Liver (tissue), 9 donors: ENCODE results near the gene ATAD3C. TPM values are rescaled to one million over a fixed set of nuclear protein-coding genes. Genes with fewer than 3 reads are reported as not detected.

ENCODE experiments used
- DNase-seq: peaks from one replicate; pipeline ENCODE4 v3.0.0-alpha.2; 2017; ENCODE audit warnings: low spot score
- H3K27ac ChIP-seq, 2 donors: one replicate each; pipeline ENCODE4 v1.7.0; 2013; ENCODE audit warnings: inconsistent platforms in 2 of 2, low read length in 2 of 2, control low read depth in 1 of 2, low read depth in 1 of 2, mild to moderate bottlenecking in 1 of 2
- H3K27me3 ChIP-seq, 4 donors: one replicate each; pipeline versions ENCODE4 v1.6.1 to v1.7.0; 2013; ENCODE audit warnings: low read length in 3 of 4, inconsistent platforms in 1 of 4, mild to moderate bottlenecking in 1 of 4, moderate library complexity in 1 of 4; ENCODE audit not compliant: control insufficient read depth in 4 of 4, insufficient read depth in 4 of 4
- H3K36me3 ChIP-seq, 4 donors: one replicate each; pipeline versions ENCODE4 v1.6.1 to v1.7.0; 2013; ENCODE audit warnings: low read length in 3 of 4, mild to moderate bottlenecking in 3 of 4, low read depth in 1 of 4, moderate library complexity in 1 of 4; ENCODE audit not compliant: control insufficient read depth in 4 of 4, insufficient read depth in 3 of 4
- H3K4me1 ChIP-seq, 4 donors: one replicate each; pipeline versions ENCODE4 v1.6.1 to v1.7.0; 2013; ENCODE audit warnings: low read length in 3 of 4, mild to moderate bottlenecking in 3 of 4, moderate library complexity in 1 of 4; ENCODE audit not compliant: control insufficient read depth in 4 of 4, insufficient read depth in 4 of 4
- H3K4me3 ChIP-seq, 3 donors: one replicate each; pipeline versions ENCODE4 v1.6.1 to v1.7.0; 2013; ENCODE audit warnings: low read length in 3 of 3, control low read depth in 1 of 3, low read depth in 1 of 3, mild to moderate bottlenecking in 1 of 3
- H3K9ac ChIP-seq, 2 donors: one replicate each; pipeline ENCODE4 v1.7.0; 2013; ENCODE audit warnings: low read length in 2 of 2, mild to moderate bottlenecking in 2 of 2, moderate library complexity in 2 of 2, control low read depth in 1 of 2, low read depth in 1 of 2
- H3K9me3 ChIP-seq, 4 donors: one replicate each; pipeline versions ENCODE4 v1.6.1 to v1.7.0; 2013; ENCODE audit warnings: low read length in 3 of 4; ENCODE audit not compliant: control insufficient read depth in 4 of 4
- ATF3 ChIP-seq: IDR thresholded peaks from 2 replicates; pipeline ENCODE4 v1.6.1; 2016; ENCODE audit warnings: antibody characterized with exemption
- CTCF ChIP-seq: fragments of 150-350 bp; IDR thresholded peaks from 2 replicates; pipeline ENCODE4 v1.5.1; 2017; ENCODE audit warnings: improper control_type of control experiment, low read depth, low read length; ENCODE audit not compliant: missing input control
- EGR1 ChIP-seq, 2 donors: IDR thresholded peaks; 2 replicates each; pipeline ENCODE4 v1.6.1; 2016 to 2018; ENCODE audit warnings: antibody characterized with exemption in 2 of 2, low read depth in 2 of 2
- FOXA2 ChIP-seq: IDR thresholded peaks from 2 replicates; pipeline ENCODE4 v1.6.1; 2016; ENCODE audit warnings: antibody characterized with exemption
- GABPA ChIP-seq, 2 donors: IDR thresholded peaks in 1 of 2; conservative IDR thresholded peaks in 1 of 2; 2 replicates each; pipeline ENCODE4 v1.6.1; 2016; ENCODE audit warnings: antibody characterized with exemption in 2 of 2, mild to moderate bottlenecking in 1 of 2, moderate library complexity in 1 of 2
- HNF4A ChIP-seq, 2 donors: conservative IDR thresholded peaks; 2 replicates each; pipeline ENCODE4 v1.6.1; 2016; ENCODE audit warnings: antibody characterized with exemption in 2 of 2, mild to moderate bottlenecking in 2 of 2
- HNF4G ChIP-seq: IDR thresholded peaks from 2 replicates; pipeline ENCODE4 v1.6.1; 2016; ENCODE audit warnings: antibody characterized with exemption
- RAD21 ChIP-seq, 2 donors: IDR thresholded peaks; 2 replicates each; pipeline ENCODE4 v1.6.1; 2016; ENCODE audit warnings: antibody characterized with exemption in 2 of 2, mild to moderate bottlenecking in 2 of 2
- REST ChIP-seq: IDR thresholded peaks from 2 replicates; pipeline ENCODE4 v1.6.1; 2016; ENCODE audit warnings: antibody characterized with exemption, mild to moderate bottlenecking
- RXRA ChIP-seq, 2 donors: IDR thresholded peaks; 2 replicates each; pipeline ENCODE4 v1.6.1; 2017 to 2018; ENCODE audit warnings: antibody characterized with exemption in 2 of 2, mild to moderate bottlenecking in 1 of 2
- SP1 ChIP-seq: IDR thresholded peaks from 2 replicates; pipeline ENCODE4 v1.6.1; 2018; ENCODE audit warnings: antibody characterized with exemption, mild to moderate bottlenecking
- YY1 ChIP-seq: IDR thresholded peaks from 2 replicates; pipeline ENCODE4 v1.6.1; 2016; ENCODE audit warnings: antibody characterized with exemption, mild to moderate bottlenecking
- WGBS: extraction: QIAGEN DNeasy Blood & Tissue Kit; methylation state at CpG from one replicate; pipeline ENCODE4 v1.1.7; 2013; 5-methylcytosine and 5-hydroxymethylcytosine counted together
- polyA plus RNA-seq, 2 donors: library from polyadenylated mRNA; stranded (reverse) in 1 of 2; unstranded in 1 of 2; fragments of 200-250 nt in 1 of 2; fragments of >200 nt in 1 of 2; fragmentation: Nextera tagmentation in 1 of 2; extraction: Ambion mirVana in 1 of 2; gene quantifications; one replicate each; pipeline versions ENCODE4 v1.2.1 to v1.2.3, GENCODE V29; 2013 to 2015
- total RNA-seq, 2 donors: library from RNA; depleted of rRNA; stranded (reverse); fragments of >200 nt; gene quantifications; one replicate each; pipeline ENCODE4 v1.2.3, GENCODE V29; 2014
- donor health status: healthy.
- donor health status: healthy.
- donor health status: healthy.
- donor health status: healthy.
- donor health status: healthy.

The ATAD3C gene
- total and polyA plus RNA-seq, 4 donors, result 0.19 to 4.8 (median 0.88) TPM

GRCh38 chr1:1437033-1437903 lies 12.2 kb upstream of the ATAD3C start:
- peak overlapping the region; percentile 38 to 62 for H3K27ac ChIP-seq
- H3K27me3 ChIP-seq, result no peaks in the 10 kb centered on the region
- no peak for DNase-seq
- peaks cover 0 to 3% (median 0%) of the 10 kb centered on the region in 4 donors for H3K36me3 ChIP-seq
- peaks cover 32 to 79% (median 61%) of the 10 kb centered on the region in 4 donors for H3K4me1 ChIP-seq
- WGBS, result 65% methylated on average over 31 of the region's 31 CpGs
- H3K9me3 ChIP-seq, result no peaks in the 10 kb centered on the region
- no peak for TF ChIP-seq FOXA2
- TF ChIP-seq HNF4G, result no peak
- TF ChIP-seq GABPA (IDR thresholded peaks at IDR 0.05 in 1 of 2, conservative IDR thresholded peaks at IDR 0.05 in 1 of 2), result peak in 1 of 2 donors; percentile 18
- TF ChIP-seq EGR1 (IDR thresholded peaks at IDR 0.05; ENCODE audit: low read depth in 2 of 2), result no peak
- TF ChIP-seq YY1, result no peak
- TF ChIP-seq REST, result no peak
- no peak for TF ChIP-seq SP1
- peak in 1 of 2 donors; percentile 38 for TF ChIP-seq RXRA (IDR thresholded peaks at IDR 0.05)
- peak in 1 of 2 donors; percentile 25 for TF ChIP-seq HNF4A (conservative IDR thresholded peaks at IDR 0.05)
- no peak for TF ChIP-seq RAD21 (IDR thresholded peaks at IDR 0.05)
- no peak overlapping the region for H3K9ac ChIP-seq
- peak overlapping the region; percentile 31 to 82 (median 75) for H3K4me3 ChIP-seq

- no peak for DNase-seq
- Histone ChIP-seq H3K4me1 (peaks cover 32 to 73% (median 56%) of the 10 kb centered on the region in 4 donors), H3K27me3 (no peaks in the 10 kb centered on the region), H3K9me3 (no peaks in the 10 kb centered on the region), H3K36me3 (peaks cover 0 to 3% (median 0%) of the 10 kb centered on the region in 4 donors), H3K9ac (no peak overlapping the region), H3K4me3 (peak overlapping the region; percentile 31 to 82 (median 75)), H3K27ac (peak overlapping the region; percentile 38 to 62)
- 30% methylated on average over 11 of the region's 11 CpGs for WGBS
- TF ChIP-seq ATF3, result no peak
- TF ChIP-seq SP1, result peak; percentile 65
- TF ChIP-seq REST, result peak; percentile 28
- TF ChIP-seq CTCF, result peak; percentile 36
- TF ChIP-seq RAD21 (IDR thresholded peaks at IDR 0.05), result peak; percentile 56 to 67
- TF ChIP-seq GABPA (IDR thresholded peaks at IDR 0.05 in 1 of 2, conservative IDR thresholded peaks at IDR 0.05 in 1 of 2), result peak in 1 of 2 donors; percentile 84
- peak; percentile 48 for TF ChIP-seq YY1
- TF ChIP-seq RXRA (IDR thresholded peaks at IDR 0.05), result peak; percentile 66 to 75
- TF ChIP-seq EGR1 (IDR thresholded peaks at IDR 0.05; ENCODE audit: low read depth in 2 of 2), result no peak
- peak; percentile 52 to 57 for TF ChIP-seq HNF4A (conservative IDR thresholded peaks at IDR 0.05)
These were observed 11.5 kb upstream of the ATAD3C start for GRCh38 chr1:1437904-1438376.
